ENCODE results near the gene FEN1.

The FEN1 gene

GRCh38 chr11:61756452-61757212, 36.1 kb upstream of the FEN1 start:
- DNase-seq: no peak
- in situ Hi-C loops (cut with MboI; ENCODE audit: low pct_unique_long_range_greater_than_20kb, low sequenced_read_pairs): no loop called here

DNA sequence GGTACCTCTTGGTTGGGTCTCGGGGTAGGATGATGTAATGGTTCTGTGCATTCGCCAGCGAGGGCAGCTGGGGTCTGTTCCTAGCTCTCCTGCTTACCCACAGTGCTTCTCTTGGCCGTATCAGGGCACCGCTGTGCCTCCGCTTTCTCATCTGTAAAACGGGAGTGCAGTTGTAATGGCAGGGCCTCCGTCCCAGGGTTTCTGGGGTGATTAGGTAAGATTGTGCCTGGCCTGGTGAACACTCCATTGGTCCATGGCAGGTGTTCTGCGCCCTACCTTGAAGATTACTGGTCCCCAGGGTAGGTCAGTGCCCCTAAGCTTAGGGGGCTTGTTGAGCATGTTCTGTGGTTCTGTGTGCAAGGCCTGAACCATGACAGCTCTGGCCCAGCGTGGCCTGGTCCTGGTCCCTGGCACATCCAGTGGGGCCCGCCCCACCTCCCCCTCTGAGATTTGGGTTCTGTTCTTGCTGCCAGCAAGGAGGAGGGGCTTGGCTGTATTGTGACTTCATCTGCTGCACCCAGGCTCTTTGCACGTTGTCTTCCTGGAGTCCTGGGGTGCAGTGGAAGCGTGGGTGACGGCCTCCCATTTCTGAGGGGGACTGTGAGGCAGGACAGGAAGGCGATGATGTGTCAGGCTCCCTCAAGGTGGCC, 35.4 kb upstream of the FEN1 start:
- in situ Hi-C loops (cut with MboI; ENCODE audit: low pct_unique_long_range_greater_than_20kb, low sequenced_read_pairs): no loop called here
- no peak for DNase-seq

DNA sequence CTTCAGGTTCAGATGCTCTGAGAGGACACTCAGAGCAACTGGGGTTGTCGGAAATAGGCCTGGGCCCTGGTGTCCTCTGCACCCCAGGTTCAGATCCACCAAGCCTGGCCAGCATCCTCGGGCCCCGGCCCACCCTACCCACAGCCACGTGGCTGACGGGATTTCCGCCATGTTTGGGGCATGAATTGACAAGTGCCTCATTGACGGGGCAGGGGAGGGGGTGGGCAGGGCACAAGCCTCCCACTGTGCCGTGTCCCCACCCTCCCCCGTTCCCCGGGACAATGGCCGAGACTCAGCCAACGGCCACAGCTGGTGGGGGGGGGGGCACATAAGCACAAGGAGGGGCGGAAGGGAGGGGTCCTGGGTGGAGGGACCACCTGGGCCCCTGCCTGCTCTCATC, 31.8 kb upstream of the FEN1 start:
- DNase-seq: no peak
- in situ Hi-C loops (cut with MboI; ENCODE audit: low pct_unique_long_range_greater_than_20kb, low sequenced_read_pairs): no loop called here

GRCh38 chr11:61761440-61762222, 31.1 kb upstream of the FEN1 start:
- DNase-seq: no peak
- in situ Hi-C loops (cut with MboI; ENCODE audit: low pct_unique_long_range_greater_than_20kb, low sequenced_read_pairs): no loop called here

DNA sequence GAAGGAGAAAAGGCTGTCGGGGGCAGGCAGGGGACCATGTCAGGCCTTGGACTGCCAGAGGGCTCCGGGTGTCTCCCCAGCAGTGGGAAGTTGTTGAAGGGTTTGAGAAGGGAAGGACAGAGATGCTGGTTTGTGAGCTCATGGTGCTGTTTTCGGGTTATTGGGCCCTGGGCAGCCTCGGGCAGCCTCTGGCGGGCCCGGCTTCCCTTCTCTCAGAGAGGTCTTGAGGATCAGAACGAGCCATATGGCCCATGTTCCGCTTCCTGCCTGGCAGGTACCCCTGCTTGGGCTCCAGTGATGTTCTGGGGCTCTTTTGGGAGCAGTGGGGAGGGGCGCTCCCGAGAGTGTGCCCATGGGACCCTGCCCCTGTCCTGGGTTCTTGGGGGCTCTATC, 30.5 kb upstream of the FEN1 start:
- in situ Hi-C loops (cut with MboI; ENCODE audit: low pct_unique_long_range_greater_than_20kb, low sequenced_read_pairs): no loop called here
- no peak for DNase-seq

DNA sequence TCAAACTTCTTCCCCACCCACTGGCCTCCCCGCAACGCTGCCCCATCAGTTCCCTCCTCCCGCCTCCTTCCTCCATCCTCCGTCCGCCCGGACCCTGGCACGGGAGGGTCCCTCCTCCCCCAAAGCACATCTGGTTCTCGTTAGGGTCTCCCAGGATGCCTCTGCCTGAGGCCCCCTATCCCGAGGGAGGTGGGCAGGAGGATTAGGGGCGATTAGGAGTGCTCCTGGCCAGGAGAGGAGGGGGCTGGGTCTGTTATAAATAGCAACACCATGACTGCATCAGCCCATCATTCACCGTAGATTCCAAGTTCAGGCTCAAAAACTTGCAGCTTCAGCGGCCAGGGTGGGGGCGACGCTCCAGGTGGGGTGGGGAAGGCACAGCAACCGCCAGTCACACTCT, 29.9 kb upstream of the FEN1 start:
- DNase-seq: no peak
- in situ Hi-C loops (cut with MboI; ENCODE audit: low pct_unique_long_range_greater_than_20kb, low sequenced_read_pairs): no loop called here

- in situ Hi-C loops (cut with MboI; ENCODE audit: low pct_unique_long_range_greater_than_20kb, low sequenced_read_pairs): no loop called here
- no peak for DNase-seq
Measured at GRCh38 chr11:61763930-61764605, 28.6 kb upstream of the FEN1 start.

- in situ Hi-C loops (cut with MboI; ENCODE audit: low pct_unique_long_range_greater_than_20kb, low sequenced_read_pairs): no loop called here
- no peak for DNase-seq
Measured at GRCh38 chr11:61764606-61765260, 28.0 kb upstream of the FEN1 start.

DNA sequence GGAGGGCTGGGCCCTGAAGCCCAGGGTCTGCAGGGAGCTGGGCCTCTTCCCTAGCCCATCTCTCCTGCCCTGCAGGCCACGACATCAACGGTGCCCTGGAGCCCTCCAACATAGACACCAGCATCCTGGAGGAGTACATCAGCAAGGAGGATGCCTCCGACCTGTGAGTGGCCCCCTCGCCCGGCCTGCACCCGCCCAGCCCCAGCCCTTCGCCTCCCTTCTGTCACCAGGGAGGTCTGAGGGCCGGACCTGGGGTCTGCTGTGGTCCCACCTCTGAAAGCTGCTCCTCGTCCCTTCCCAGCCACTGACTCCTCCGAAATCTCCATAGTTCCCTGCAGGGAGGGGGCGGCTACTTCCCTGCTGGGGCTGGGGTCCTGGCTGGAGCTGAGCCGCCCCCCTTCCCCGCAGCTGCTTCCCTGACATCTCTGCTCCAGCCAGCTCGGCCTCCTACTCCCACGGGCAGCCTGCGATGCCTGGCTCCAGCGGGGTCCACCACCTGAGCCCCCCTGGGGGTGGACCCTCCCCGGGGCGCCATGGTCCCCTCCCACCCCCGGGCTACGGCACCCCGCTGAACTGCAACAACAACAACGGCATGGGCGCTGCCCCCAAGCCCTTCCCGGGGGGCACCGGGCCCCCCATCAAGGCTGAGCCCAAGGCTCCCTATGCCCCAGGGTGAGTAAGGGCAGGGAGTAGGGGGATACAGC, 27.0 kb upstream of the FEN1 start:
- in situ Hi-C loops (cut with MboI; ENCODE audit: low pct_unique_long_range_greater_than_20kb, low sequenced_read_pairs): no loop called here
- DNase-seq: no peak

DNA sequence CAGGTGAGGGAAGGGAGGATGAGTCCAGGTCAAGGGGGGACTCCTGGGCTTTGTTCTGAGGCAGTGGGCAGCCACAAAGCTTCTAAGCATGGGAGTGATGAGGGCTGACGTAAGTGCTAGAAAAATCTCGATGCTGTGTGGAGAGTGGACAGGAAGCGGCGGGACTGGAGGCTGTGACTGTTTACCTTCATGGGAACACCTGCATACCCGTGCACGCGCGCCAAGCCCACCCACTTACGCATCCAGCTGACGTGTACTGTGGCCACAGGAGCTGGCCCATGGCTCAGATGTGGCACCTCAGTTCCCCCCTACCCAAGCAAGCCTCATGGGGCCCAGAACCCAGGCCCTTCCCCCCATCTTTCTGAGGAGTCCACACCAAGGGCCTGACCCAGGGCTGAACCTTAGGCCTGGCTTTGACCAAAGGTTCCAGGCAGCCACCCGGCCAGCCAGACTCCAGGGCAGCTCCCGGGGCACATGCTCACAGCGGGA, 26.3 kb upstream of the FEN1 start:
- no peak for DNase-seq
- in situ Hi-C loops (cut with MboI; ENCODE audit: low pct_unique_long_range_greater_than_20kb, low sequenced_read_pairs): no loop called here

DNA sequence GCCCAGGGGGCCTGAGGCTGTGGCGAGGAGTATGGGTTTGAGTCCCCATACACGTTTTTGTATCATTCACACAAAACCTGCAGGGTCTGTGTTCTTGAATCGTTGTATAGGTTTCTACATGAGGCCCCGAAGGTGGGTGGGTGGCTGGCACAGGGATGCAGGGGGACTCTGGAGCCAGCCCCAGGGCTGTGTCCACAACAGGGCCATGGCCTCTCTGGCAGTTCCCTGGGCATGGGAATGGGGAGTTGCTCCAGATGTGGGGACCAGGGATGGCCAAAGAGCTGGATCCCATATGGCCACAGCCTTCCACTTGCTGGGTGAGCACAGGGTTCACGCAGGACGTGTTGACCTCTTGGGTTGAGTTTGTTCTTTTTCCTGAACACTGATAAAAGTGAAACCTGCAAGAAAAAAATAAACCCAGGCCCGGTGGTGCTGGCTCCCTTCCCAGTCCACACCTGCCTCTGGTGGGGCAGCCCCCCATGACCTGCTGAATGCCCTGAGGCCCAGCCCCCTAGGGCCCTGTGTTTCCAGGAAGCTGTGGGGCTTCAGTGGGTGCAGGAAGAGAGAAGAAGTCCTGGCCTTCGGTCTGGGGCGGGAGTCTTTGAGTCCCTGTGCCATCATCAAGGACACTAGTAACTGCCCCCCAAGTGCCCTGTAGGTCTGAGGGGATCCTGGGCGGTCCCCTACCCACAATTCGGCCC, 24.2 kb upstream of the FEN1 start:
- DNase-seq: no peak
- in situ Hi-C loops (cut with MboI; ENCODE audit: low pct_unique_long_range_greater_than_20kb, low sequenced_read_pairs): no loop called here

DNA sequence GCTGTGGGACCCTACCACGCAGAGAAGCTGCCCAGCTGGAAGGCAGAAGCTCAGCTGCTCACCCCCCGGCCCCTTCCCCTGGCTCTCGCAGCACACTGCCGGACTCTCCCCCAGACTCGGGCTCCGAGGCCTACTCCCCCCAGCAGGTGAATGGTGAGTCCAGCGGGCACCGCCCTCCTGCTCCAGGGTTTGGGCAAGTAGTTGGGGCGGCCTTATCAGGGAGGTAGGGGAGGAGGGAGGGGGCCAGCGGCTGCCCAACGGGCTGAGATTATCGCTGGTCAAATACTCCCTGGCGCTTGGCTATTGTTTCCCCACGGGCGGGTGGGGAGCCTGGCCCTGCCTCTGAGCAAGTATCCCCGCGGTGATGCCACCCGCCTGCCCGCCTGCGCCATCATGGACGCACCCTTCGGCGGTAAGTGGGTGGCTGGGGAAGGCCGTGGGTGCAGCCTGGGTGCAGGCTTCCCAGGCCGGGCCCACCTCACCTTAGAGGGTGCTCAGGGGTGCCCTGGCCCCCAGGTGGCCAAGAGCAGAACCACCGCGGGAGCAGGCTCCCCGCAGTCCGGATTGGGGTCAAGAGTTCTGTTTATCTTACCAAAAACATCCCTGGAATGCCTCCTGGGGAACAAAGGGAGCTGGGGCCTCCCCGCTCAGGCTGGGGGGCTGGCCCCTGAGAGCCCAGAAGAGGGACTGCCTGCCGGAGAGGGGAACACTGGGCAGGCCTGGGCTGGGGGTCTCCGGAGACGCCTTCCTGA, 23.4 kb upstream of the FEN1 start:
- in situ Hi-C loops (cut with MboI; ENCODE audit: low pct_unique_long_range_greater_than_20kb, low sequenced_read_pairs): no loop called here
- no peak for DNase-seq

DNA sequence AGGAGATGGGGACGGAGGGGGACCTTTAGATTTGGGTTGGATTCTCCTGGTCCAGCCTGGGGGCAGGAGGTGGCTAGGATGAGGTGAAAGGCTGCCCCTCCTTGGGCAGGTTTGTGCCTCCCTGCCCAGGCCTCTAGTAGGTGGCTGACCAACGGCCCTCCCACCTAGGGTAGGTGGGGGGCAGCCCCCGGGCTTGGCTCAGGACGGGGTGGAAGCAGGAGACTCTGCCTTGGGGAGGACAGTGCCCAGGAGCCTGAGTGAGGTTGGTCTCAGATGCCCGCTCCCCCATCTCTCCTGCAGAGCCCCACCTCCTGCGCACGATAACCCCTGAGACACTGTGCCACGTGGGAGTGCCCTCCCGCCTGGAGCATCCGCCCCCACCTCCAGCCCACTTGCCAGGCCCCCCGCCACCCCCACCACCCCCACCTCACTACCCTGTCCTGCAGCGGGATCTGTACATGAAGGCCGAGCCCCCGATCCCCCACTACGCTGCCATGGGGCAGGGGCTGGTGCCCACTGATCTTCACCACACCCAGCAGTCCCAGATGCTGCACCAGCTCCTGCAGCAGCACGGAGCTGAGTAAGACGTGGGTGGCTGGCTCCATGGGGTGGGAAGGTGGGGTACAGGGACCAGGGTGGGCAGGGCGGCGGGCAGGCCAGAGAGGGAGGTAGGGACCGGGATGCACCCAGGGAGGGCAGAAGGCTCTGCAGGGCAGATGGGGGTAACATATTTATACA, 22.6 kb upstream of the FEN1 start:
- no peak for DNase-seq
- in situ Hi-C loops (cut with MboI; ENCODE audit: low pct_unique_long_range_greater_than_20kb, low sequenced_read_pairs): no loop called here

GRCh38 chr11:61771195-61771894, 21.4 kb upstream of the FEN1 start:
- peak; percentile 43 for DNase-seq
- in situ Hi-C loops (cut with MboI; ENCODE audit: low pct_unique_long_range_greater_than_20kb, low sequenced_read_pairs): no loop called here

- DNase-seq: peak; percentile 44
- in situ Hi-C loops (cut with MboI; ENCODE audit: low pct_unique_long_range_greater_than_20kb, low sequenced_read_pairs): no loop called here
Measured at GRCh38 chr11:61771985-61772455, 20.7 kb upstream of the FEN1 start.

DNA sequence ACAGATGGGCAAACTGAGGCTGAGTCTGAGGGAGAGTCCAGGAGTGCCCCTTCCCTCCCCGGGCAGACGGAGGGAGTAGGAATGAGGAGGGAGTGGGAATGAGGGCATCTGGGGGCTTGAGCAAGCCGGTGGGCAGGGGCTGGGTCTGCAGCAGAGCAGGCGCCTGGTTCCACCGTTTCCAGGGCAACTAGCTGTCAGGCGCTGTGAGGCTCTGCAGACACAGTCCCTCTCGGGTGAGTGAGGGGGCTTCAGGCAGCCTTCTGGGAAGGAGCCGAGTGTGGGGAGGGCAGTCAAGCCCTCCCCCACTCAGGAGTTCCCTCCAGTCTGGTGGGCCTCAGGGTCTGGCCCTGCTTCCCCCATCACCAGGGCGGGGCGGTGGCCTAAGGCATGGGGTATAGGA, 19.4 kb upstream of the FEN1 start:
- no peak for DNase-seq
- in situ Hi-C loops (cut with MboI; ENCODE audit: low pct_unique_long_range_greater_than_20kb, low sequenced_read_pairs): no loop called here

All from KBM-7 (cell line).